ENCODE data around the gene NAPA. TPM values are rescaled to one million over a fixed set of nuclear protein-coding genes. Genes with fewer than 3 reads are reported as not detected.

Gene NAPA
- total and polyA plus RNA-seq, 4 donors = 65.7 to 140 (median 124) TPM

- Histone ChIP-seq H3K9me3 (ENCODE audit: control insufficient read depth in 4 of 4, insufficient read depth in 3 of 4, low read length in 3 of 4) (no peaks in the 10 kb centered on the region), H3K4me3 (no peak overlapping the region), H3K27me3 (ENCODE audit: control insufficient read depth in 3 of 3, insufficient read depth in 3 of 3, low read length in 2 of 3) (no peaks in the 10 kb centered on the region), H3K4me1 (ENCODE audit: control insufficient read depth in 5 of 5, insufficient read depth in 5 of 5, low read length in 5 of 5) (peaks cover 0 to 13% (median 4%) of the 10 kb centered on the region in 5 donors), H3K9ac (ENCODE audit: insufficient read depth in 1 of 2, low read length in 2 of 2) (no peak overlapping the region), H3K36me3 (ENCODE audit: control insufficient read depth in 4 of 4, insufficient read depth in 4 of 4, low read length in 4 of 4) (peaks cover 0 to 5% (median 2%) of the 10 kb centered on the region in 4 donors), H3K27ac (ENCODE audit: low read depth in 1 of 2, low read length in 1 of 2) (no peak overlapping the region)
- 86 to 89% methylated on average over 16 of the region's 16 CpGs for WGBS, 2 donors
- TF ChIP-seq, protein P1, sequence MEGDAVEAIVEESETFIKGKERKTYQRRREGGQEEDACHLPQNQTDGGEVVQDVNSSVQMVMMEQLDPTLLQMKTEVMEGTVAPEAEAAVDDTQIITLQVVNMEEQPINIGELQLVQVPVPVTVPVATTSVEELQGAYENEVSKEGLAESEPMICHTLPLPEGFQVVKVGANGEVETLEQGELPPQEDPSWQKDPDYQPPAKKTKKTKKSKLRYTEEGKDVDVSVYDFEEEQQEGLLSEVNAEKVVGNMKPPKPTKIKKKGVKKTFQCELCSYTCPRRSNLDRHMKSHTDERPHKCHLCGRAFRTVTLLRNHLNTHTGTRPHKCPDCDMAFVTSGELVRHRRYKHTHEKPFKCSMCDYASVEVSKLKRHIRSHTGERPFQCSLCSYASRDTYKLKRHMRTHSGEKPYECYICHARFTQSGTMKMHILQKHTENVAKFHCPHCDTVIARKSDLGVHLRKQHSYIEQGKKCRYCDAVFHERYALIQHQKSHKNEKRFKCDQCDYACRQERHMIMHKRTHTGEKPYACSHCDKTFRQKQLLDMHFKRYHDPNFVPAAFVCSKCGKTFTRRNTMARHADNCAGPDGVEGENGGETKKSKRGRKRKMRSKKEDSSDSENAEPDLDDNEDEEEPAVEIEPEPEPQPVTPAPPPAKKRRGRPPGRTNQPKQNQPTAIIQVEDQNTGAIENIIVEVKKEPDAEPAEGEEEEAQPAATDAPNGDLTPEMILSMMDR (IDR thresholded peaks at IDR 0.05; ENCODE audit: control extremely low read depth, extremely low read depth) = no peak
- ATAC-seq (ENCODE audit: insufficient read depth, low FRiP score) = no peak
- DNase-seq = no peak
These were observed 34.2 kb downstream of the NAPA start for GRCh38 chr19:47480658-47481057.

DNA sequence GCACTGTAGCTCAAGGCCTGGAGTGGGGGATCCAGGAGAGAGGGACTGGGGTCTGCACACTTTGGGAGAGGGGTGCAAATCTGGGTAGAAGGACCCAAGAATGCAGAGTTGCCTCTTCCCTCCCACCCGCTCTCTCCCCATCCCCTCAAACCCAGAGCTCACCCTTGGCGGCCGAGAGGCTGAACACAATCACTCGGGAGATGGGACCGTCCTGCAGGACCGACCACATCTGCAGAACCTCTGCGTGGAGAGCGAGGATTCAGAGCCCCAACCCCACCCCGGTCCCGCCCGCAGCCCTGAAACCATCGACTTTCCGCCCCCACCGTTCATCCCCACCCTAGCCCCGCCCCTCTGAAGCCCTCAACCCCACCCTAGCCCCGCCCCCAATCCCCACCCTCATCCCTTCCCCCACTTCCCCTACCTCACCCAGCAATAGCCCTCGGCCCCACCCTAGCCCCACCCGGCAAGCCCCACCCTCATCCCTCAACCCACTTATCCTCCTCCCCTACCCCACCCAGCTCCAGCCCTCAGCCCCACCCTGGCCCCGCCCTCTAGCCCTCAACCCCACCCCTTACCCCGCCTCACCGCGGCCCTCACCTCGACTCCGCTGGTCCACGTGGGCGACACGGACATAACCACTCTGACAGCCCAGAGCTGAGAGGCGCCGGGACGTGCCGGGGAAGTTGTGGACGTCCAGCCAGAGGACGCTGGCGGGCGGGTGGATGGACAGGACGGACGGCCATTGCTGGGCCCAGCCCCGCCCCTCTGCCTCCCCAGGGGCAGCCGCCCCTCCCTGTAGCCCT lies 35.0 kb downstream of the NAPA start:
- TF ChIP-seq, protein P1 (IDR thresholded peaks at IDR 0.05; ENCODE audit: control extremely low read depth, extremely low read depth) = no peak
- H3K4me1 ChIP-seq (ENCODE audit: control insufficient read depth in 5 of 5, insufficient read depth in 5 of 5, low read length in 5 of 5) = peaks cover 0 to 10% (median 4%) of the 10 kb centered on the region in 5 donors
- H3K9me3 ChIP-seq (ENCODE audit: control insufficient read depth in 4 of 4, insufficient read depth in 3 of 4, low read length in 3 of 4) = no peaks in the 10 kb centered on the region
- no peak overlapping the region for H3K27ac ChIP-seq (ENCODE audit: low read depth in 1 of 2, low read length in 1 of 2)
- no peak overlapping the region for H3K9ac ChIP-seq (ENCODE audit: insufficient read depth in 1 of 2, low read length in 2 of 2)
- 26 to 36% methylated on average over 36 to 39 of the region's 39 CpGs for WGBS, 2 donors
- DNase-seq = no peak
- no peak for ATAC-seq (ENCODE audit: insufficient read depth, low FRiP score)
- no peak overlapping the region for H3K4me3 ChIP-seq
- no peaks in the 10 kb centered on the region for H3K36me3 ChIP-seq (ENCODE audit: control insufficient read depth in 4 of 4, insufficient read depth in 4 of 4, low read length in 4 of 4)
- no peaks in the 10 kb centered on the region for H3K27me3 ChIP-seq (ENCODE audit: control insufficient read depth in 3 of 3, insufficient read depth in 3 of 3, low read length in 2 of 3)

GRCh38 chr19:47476438-47476972 lies 38.4 kb downstream of the NAPA start:
- H3K27me3 ChIP-seq (ENCODE audit: control insufficient read depth in 3 of 3, insufficient read depth in 3 of 3, low read length in 2 of 3) = peaks cover 0 to 6% (median 3%) of the 10 kb centered on the region in 3 donors
- DNase-seq (no peak), ATAC-seq (ENCODE audit: insufficient read depth, low FRiP score) (no peak)
- 88 to 92% methylated on average over 17 of the region's 17 CpGs for WGBS, 2 donors
- H3K4me1 ChIP-seq (ENCODE audit: control insufficient read depth in 5 of 5, insufficient read depth in 5 of 5, low read length in 5 of 5) = peaks cover 0 to 5% (median 3%) of the 10 kb centered on the region in 5 donors
- no peak overlapping the region for H3K4me3 ChIP-seq
- TF ChIP-seq, protein P1 (IDR thresholded peaks at IDR 0.05; ENCODE audit: control extremely low read depth, extremely low read depth) = no peak
- H3K9ac ChIP-seq (ENCODE audit: insufficient read depth in 1 of 2, low read length in 2 of 2) = no peak overlapping the region
- no peak overlapping the region for H3K27ac ChIP-seq (ENCODE audit: low read depth in 1 of 2, low read length in 1 of 2)
- no peaks in the 10 kb centered on the region for H3K36me3 ChIP-seq (ENCODE audit: control insufficient read depth in 4 of 4, insufficient read depth in 4 of 4, low read length in 4 of 4)
- no peaks in the 10 kb centered on the region for H3K9me3 ChIP-seq (ENCODE audit: control insufficient read depth in 4 of 4, insufficient read depth in 3 of 4, low read length in 3 of 4)
